Fibroblast of pulmonary artery (primary cell): ENCODE results near the gene SBF1.

ENCODE experiments used
- DNase-seq: peaks from one replicate; pipeline ENCODE4 v3.0.0-alpha.2; 2010; ENCODE audit warnings: low read depth
- H3K4me3 ChIP-seq: replicated peaks from 2 replicates; pipeline ENCODE4 v1.5.1; 2011; ENCODE audit warnings: low read depth, mild to moderate bottlenecking, control low read depth, low read length, moderate library complexity
- TF ChIP-seq, protein P1 (sequence below): IDR thresholded peaks from 2 replicates; pipeline ENCODE4 v1.5.1; 2011; ENCODE audit warnings: mild to moderate bottlenecking, control low read depth, low read length, inconsistent platforms; ENCODE audit errors: missing control alignments

The SBF1 gene

GRCh38 chr22:50443801-50444625 is 30.8 kb downstream of the SBF1 start:
- DNase-seq, result no peak
- TF ChIP-seq, protein P1, sequence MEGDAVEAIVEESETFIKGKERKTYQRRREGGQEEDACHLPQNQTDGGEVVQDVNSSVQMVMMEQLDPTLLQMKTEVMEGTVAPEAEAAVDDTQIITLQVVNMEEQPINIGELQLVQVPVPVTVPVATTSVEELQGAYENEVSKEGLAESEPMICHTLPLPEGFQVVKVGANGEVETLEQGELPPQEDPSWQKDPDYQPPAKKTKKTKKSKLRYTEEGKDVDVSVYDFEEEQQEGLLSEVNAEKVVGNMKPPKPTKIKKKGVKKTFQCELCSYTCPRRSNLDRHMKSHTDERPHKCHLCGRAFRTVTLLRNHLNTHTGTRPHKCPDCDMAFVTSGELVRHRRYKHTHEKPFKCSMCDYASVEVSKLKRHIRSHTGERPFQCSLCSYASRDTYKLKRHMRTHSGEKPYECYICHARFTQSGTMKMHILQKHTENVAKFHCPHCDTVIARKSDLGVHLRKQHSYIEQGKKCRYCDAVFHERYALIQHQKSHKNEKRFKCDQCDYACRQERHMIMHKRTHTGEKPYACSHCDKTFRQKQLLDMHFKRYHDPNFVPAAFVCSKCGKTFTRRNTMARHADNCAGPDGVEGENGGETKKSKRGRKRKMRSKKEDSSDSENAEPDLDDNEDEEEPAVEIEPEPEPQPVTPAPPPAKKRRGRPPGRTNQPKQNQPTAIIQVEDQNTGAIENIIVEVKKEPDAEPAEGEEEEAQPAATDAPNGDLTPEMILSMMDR, result no peak
- H3K4me3 ChIP-seq, result no peak overlapping the region

- TF ChIP-seq, protein P1, result no peak
- no peak for DNase-seq
- H3K4me3 ChIP-seq, result no peak overlapping the region
Observed at GRCh38 chr22:50443197-50443596, 31.6 kb downstream of the SBF1 start.

GRCh38 chr22:50441428-50441993 is 33.3 kb downstream of the SBF1 start:
- no peak for DNase-seq
- TF ChIP-seq, protein P1, result no peak
- no peak overlapping the region for H3K4me3 ChIP-seq

DNA sequence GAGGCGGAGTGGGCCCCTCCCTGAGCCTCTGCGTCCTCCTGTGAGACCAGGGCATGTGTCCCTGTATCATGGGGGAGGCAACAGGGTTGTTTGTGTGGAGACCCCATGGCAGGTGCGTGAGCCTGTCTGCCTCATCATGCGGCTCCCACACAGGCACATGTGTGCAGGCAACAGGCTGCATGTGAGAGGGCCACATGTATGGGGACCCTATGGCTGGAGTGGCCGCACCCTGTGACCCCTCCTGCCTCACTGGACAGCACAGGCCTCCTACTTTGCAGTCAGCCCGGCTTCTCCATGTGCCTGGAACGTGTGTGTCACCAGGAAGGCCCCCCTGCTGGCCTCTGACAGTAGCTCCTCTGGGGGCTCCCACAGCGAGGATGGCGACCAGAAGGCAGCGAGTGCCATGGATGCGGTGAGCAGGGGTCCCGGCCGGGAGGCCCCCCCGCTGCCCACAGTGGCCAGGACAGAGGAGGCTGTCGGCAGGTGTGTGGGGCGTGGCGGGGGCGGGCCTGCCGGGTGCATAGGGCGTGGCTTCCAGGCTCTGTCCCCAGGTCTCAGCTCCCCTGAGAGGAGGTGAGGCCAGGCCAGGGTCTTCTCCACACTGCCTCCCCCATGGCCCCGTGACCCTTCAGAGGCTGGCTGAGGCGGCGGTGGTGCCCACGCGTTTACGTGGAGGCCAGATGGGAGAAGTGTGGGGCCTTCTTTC is 34.1 kb downstream of the SBF1 start:
- H3K4me3 ChIP-seq, result no peak overlapping the region
- DNase-seq, result no peak
- TF ChIP-seq, protein P1, result no peak

DNA sequence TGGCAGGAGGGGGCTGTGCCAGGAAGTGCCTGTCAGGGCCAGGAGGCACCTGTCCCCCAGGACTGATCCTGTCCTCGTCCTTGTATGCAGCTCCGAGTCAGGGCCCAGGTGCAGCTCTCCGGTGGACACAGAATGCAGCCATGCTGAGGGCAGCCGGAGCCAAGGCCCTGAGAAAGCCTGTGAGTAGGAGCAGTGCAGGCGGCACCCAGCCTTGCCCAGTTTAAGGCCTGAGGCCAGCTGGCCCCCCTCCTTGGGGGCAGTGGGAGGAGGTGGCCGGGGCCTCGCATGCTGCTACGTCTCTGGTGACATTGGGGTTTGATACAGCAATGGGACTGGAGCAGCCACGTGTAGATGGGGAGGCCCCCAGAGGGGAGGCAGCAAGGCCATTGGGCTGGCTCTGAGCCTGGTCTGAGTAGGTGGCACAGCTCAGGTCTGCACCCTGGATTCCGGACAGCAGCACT is 34.9 kb downstream of the SBF1 start:
- H3K4me3 ChIP-seq, result no peak overlapping the region
- TF ChIP-seq, protein P1, result no peak
- DNase-seq, result no peak

DNA sequence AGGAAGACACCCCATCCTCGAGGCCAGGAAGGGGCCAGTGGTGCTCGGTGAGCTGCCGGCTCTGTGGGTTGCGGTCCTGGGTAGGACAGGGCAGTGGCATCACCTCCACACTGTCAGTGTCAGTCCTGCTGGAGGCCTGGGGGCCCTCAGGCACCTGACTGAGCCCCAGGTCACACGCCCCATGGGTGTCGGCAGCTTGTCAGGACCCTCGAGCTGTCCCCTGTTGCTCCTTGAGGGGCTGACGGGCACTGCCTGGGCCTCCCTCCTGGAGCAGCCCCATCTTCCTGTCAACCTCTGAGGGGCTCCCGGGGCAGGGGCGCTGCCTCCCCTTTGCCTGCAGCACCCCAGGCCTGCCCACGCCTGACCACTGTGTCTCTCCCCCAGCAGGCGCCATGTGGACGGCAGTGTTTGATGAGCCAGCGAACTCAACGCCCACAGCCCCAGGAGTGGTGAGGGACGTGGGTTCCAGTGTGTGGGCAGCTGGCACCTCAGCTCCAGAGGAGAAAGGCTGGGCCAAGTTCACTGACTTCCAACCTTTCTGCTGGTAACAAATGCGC is 35.4 kb downstream of the SBF1 start:
- DNase-seq, result no peak
- H3K4me3 ChIP-seq, result no peak overlapping the region
- TF ChIP-seq, protein P1, result no peak
